ENCODE data around the gene CLP1.

DNA sequence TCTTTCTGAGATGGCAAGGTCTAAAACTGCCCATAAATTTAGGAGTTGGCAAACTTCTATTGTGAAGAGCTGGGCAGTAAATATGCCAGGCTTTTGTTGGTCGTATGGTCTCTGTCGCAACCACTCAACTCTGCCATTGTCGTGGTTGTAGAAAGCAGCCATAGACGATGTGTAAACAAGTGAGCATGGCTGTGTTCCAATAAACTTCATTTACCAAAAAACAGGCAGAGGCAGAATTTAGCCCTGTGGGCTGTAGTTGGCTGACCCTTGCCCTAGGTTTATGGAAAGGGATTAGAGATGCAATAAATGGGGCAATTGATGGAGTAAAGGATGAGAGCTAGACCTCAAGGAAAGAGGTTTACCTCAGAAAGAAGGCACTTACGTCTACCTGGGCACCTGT lies 25.4 kb upstream of the CLP1 start:
- TF ChIP-seq TAF1 (IDR thresholded peaks at IDR 0.05; ENCODE audit: low read depth): no peak
- no peak for TF ChIP-seq EP300 (IDR thresholded peaks at IDR 0.05; ENCODE audit: borderline replicate concordance)
- no peak for TF ChIP-seq FOXM1 (IDR thresholded peaks at IDR 0.05; ENCODE audit: borderline replicate concordance, low read depth)
- no peak for TF ChIP-seq CEBPB (IDR thresholded peaks at IDR 0.05)
- no peak for TF ChIP-seq TEAD4 (IDR thresholded peaks at IDR 0.05)
- TF ChIP-seq REST (IDR thresholded peaks at IDR 0.05; ENCODE audit: low read depth): no peak
- TF ChIP-seq YY1 (IDR thresholded peaks at IDR 0.05; ENCODE audit: low read depth): no peak
- TF ChIP-seq TCF12 (IDR thresholded peaks at IDR 0.05; ENCODE audit: low read depth): no peak
- no peak for TF ChIP-seq ZBTB7A (IDR thresholded peaks at IDR 0.05; ENCODE audit: low read depth)
- TF ChIP-seq USF1 (IDR thresholded peaks at IDR 0.05): no peak
- TF ChIP-seq EGR1 (IDR thresholded peaks at IDR 0.05): no peak
- TF ChIP-seq MAX (IDR thresholded peaks at IDR 0.05): no peak
- TF ChIP-seq RAD21 (IDR thresholded peaks at IDR 0.05; ENCODE audit: low read depth): no peak
- no peak for TF ChIP-seq NFIC (IDR thresholded peaks at IDR 0.05)
